Measurements from ENCODE around the gene OR1N1. TPM values are rescaled to one million over a fixed set of nuclear protein-coding genes. Genes with fewer than 3 reads are reported as not detected.

Gene OR1N1
- total and polyA plus RNA-seq, 2 of the 4 experiments (the other 2 are of a cell fraction): not detected

DNA sequence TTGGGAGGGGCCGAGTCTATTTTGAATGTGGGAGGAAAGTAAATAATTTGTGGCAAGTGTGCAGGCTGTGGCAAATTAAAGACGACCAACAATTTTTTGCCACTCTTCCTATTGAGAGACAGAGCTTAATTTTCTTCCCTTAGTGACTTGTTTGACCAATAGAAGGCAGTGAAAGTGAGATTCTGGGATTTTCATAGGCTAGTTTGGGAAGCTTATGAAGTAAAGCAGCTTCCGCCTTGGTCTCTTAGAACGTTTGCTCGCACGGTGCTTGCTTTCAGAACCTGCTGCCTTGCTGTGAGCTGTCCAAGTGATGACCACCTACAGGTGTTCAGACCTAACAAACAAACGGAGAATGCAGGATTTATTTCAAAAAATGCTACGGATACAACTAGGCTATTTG, 19.1 kb upstream of the OR1N1 start:
- Histone ChIP-seq H2AK9ac (replicated peaks; ENCODE audit: low read depth, low read length, poor library complexity) (no peak overlapping the region), H4K91ac (ENCODE audit: insufficient read depth, low read depth, low read length) (no peak overlapping the region), H2BK15ac (ENCODE audit: low read depth, low read length) (no peak overlapping the region), H3K4me2 (ENCODE audit: low read depth, low read length) (no peak overlapping the region), H2BK120ac (ENCODE audit: low read depth, low read length) (no peak overlapping the region), H2BK20ac (ENCODE audit: low read depth, low read length) (no peak overlapping the region), H3K56ac (ENCODE audit: extremely low read depth, insufficient read depth, low read length) (no peak overlapping the region), H2BK5ac (ENCODE audit: low read depth, low read length, poor library complexity, severe bottlenecking) (no peak overlapping the region), H2AK5ac (ENCODE audit: low read depth, low read length) (no peak overlapping the region), H3K4me1 (ENCODE audit: control insufficient read depth, insufficient read depth, low read length) (no peaks in the 10 kb centered on the region), H3K4ac (ENCODE audit: low read depth, low read length) (no peak overlapping the region), H3K9me3 (ENCODE audit: control insufficient read depth, insufficient read depth, low read length) (no peaks in the 10 kb centered on the region), H3K23ac (ENCODE audit: low read depth, low read length) (no peak overlapping the region), H3K79me1 (ENCODE audit: low read depth in 1 of 2, low read length in 2 of 2) (no peaks in the 10 kb centered on the region), H3K9ac (ENCODE audit: low read depth, low read length) (no peak overlapping the region), H3K9me1 (ENCODE audit: insufficient read depth, low read length) (no peaks in the 10 kb centered on the region), H3K36me3 (ENCODE audit: control insufficient read depth, insufficient read depth, low read length) (no peaks in the 10 kb centered on the region), H4K8ac (ENCODE audit: low read depth in 2 of 2, low read length in 2 of 2) (no peak overlapping the region), H4K5ac (ENCODE audit: low read depth, low read length) (no peak overlapping the region), H3K14ac (replicated peaks; ENCODE audit: low read depth, low read length) (no peak overlapping the region), H3K27ac (ENCODE audit: insufficient read depth, low read length) (no peak overlapping the region), H3K18ac (ENCODE audit: low read depth, low read length) (no peak overlapping the region), H3K27me3 (ENCODE audit: control insufficient read depth, insufficient read depth, low read length) (no peaks in the 10 kb centered on the region), H3K4me3 (ENCODE audit: insufficient read depth, low read depth, low read length) (no peak overlapping the region), H4K20me1 (ENCODE audit: insufficient read depth, low read length) (no peaks in the 10 kb centered on the region), H2AFZ (replicated peaks; ENCODE audit: low read length, poor library complexity) (no peak overlapping the region)
- no peak for TF ChIP-seq USF2 (IDR thresholded peaks at IDR 0.05; ENCODE audit: low read depth, low read length)
- no peak for TF ChIP-seq NFE2L2 (IDR thresholded peaks at IDR 0.05; ENCODE audit: low read depth, low read length)
- TF ChIP-seq RAD21 (IDR thresholded peaks at IDR 0.05; ENCODE audit: low read length): no peak
- no peak for TF ChIP-seq MAZ (IDR thresholded peaks at IDR 0.05; ENCODE audit: borderline replicate concordance, low read depth, low read length)
- TF ChIP-seq FOS (IDR thresholded peaks at IDR 0.05; ENCODE audit: low read depth, low read length): no peak
- TF ChIP-seq BHLHE40 (IDR thresholded peaks at IDR 0.05; ENCODE audit: low read depth, low read length): no peak
- BruUV-seq (replicated peaks): no TSS peak
- in situ Hi-C loops (cut with MboI; ENCODE audit: low sequenced_read_pairs) (no loop called here), intact Hi-C loops (cut with micrococcal nuclease) (no loop called here), dilution Hi-C loops (cut with HindIII; ENCODE audit: low sequenced_read_pairs, unreplicated experiment) (no loop called here)
- DNase-seq (no peak), ATAC-seq (ENCODE audit: low read depth) (no peak)
- ChIA-PET CTCF (interaction anchor here (0.9 kb wide), 1 partner anchor 35 kb away, joined by 3 read pairs; the partner anchor contains the start of gene OR1J2), POLR2A (ENCODE audit: unreplicated experiment) (no interaction called here)
- WGBS, 2 experiments (ENCODE audit: extremely low coverage in 2 of 2, insufficient read length in 1 of 2): no CpG with 5 or more reads among the region's 8 CpGs
